Activated T-cell treated with anti-CD3 and anti-CD28 coated beads for 48 hours (primary cell): ENCODE results near the gene CITED1.

Experiments
- DNase-seq: peaks from one replicate; pipeline ENCODE4 v3.0.0-alpha.2; 2020; ENCODE audit warnings: low read depth

Gene CITED1

GRCh38 chrX:72270316-72270866 is 35.3 kb downstream of the CITED1 start:
- DNase-seq, result no peak

- no peak for DNase-seq
These were observed 36.0 kb downstream of the CITED1 start for GRCh38 chrX:72269671-72270251.

- no peak for DNase-seq
These were observed 36.9 kb downstream of the CITED1 start for GRCh38 chrX:72268597-72269365.

- DNase-seq, result no peak
These were observed 40.5 kb downstream of the CITED1 start for GRCh38 chrX:72265263-72265662.

GRCh38 chrX:72262077-72262476 is 43.6 kb downstream of the CITED1 start:
- no peak for DNase-seq

GRCh38 chrX:72260448-72260847 is 45.3 kb downstream of the CITED1 start:
- no peak for DNase-seq

- no peak for DNase-seq
These were observed 47.5 kb downstream of the CITED1 start for GRCh38 chrX:72258174-72258573.

GRCh38 chrX:72255864-72256263 is 49.9 kb downstream of the CITED1 start:
- DNase-seq, result no peak

GRCh38 chrX:72255445-72255844 is 50.3 kb downstream of the CITED1 start:
- DNase-seq, result no peak

- DNase-seq, result no peak
These were observed 50.9 kb downstream of the CITED1 start for GRCh38 chrX:72254816-72255215.

GRCh38 chrX:72253686-72254085 is 52.0 kb downstream of the CITED1 start:
- DNase-seq, result no peak
